AG10803 (cell line): Measurements from ENCODE around the gene EPAS1.

Experiments used
- DNase-seq: peaks from one replicate; pipeline ENCODE4 v3.0.0; 2010; ENCODE audit warnings: low read depth
- H3K4me3 ChIP-seq: 2 replicates; pipeline ENCODE4 v1.5.1; 2011; ENCODE audit warnings: mild to moderate bottlenecking, low read length, control low read depth
- TF ChIP-seq, protein P1 (sequence below): conservative IDR thresholded peaks from 2 replicates; pipeline ENCODE4 v1.5.1; 2011; ENCODE audit warnings: mild to moderate bottlenecking, low read length, control low read depth, inconsistent platforms

EPAS1 gene

DNA sequence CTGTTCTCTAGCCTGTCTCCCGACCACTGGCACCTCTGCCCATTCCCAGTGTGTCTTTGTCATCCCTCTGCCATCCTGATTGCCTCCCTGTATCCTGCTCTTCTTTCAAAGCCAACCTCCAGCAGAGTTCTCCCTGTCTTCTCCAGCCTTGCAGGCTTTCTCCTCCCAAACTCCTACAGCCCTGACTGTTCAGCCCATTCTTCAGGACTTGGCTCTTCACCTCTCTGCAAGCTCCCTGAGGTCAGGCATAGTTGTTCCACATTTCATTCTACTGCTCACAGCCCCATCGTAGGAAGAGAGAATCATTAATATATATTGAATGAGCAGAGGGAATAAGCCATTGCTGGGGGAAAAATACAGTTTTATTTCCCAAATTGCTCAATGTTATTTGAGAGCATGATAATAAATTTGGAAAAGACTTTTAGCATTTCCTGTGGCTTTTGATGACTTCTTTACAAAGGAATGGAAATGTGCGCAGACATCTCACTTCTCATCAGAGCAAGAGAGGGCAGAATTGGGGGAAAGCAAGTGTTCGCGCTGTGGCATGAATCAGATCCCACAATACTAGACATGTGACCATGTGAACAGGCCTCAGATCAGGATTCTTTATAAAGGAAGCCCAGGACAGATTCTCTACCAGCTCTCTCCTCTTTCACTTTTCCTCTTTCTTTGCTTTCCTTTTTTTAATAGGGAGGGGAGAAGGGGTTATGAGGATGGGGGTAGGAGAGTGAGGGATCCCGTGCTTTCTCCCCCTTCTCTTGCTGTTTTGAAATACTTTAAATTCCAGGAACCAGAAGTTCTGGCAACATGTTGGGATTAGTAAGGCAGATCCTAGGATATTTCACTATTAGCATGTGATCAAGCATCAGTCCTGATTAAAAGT lies 37.4 kb downstream of the EPAS1 start:
- H3K4me3 ChIP-seq = peak overlapping the region; percentile 55
- peak; percentile 99 for DNase-seq
- TF ChIP-seq, protein P1, sequence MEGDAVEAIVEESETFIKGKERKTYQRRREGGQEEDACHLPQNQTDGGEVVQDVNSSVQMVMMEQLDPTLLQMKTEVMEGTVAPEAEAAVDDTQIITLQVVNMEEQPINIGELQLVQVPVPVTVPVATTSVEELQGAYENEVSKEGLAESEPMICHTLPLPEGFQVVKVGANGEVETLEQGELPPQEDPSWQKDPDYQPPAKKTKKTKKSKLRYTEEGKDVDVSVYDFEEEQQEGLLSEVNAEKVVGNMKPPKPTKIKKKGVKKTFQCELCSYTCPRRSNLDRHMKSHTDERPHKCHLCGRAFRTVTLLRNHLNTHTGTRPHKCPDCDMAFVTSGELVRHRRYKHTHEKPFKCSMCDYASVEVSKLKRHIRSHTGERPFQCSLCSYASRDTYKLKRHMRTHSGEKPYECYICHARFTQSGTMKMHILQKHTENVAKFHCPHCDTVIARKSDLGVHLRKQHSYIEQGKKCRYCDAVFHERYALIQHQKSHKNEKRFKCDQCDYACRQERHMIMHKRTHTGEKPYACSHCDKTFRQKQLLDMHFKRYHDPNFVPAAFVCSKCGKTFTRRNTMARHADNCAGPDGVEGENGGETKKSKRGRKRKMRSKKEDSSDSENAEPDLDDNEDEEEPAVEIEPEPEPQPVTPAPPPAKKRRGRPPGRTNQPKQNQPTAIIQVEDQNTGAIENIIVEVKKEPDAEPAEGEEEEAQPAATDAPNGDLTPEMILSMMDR = no peak

DNA sequence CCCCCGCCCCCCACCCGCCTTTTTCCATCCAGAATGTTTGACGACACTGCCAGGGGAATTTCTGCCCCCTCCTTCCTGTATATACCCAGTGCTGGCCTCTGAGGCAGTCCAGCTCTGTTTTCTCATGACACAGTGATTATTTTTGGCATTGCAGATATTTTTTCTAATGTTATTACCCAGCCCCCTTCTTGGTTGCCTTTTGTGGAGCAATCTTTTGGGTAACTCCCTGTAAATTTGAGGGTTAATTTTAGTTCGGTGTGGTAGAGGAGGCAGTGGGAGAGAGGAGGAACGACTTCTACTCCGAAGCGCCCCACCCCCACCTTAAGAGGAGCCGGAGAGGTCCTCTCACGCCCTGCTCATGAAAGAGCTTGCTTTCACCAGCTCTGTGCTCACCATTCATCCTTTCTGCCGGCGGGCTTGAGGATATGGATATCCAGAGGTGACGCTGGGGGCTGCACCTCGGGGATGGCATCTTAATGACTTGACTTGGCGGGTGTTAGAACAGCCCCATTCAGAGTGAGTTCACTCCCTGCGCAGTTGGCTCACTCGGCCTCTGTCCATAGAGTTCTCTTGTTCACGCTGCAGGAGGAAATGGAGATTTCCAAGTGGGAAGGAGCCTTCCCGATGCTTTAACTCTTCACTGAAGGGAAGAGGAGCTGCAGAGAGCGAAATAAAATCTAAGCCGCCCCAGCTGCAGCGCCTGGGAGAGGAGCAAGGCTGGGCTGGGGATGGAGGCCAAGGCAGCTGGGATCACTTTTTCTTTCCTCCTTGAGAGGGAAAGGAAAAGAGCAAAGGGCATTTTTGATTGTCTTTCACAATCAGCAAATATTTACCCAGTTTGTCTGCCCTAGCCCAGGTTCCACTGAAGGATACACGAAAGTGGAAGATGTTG lies 38.4 kb downstream of the EPAS1 start:
- TF ChIP-seq, protein P1 = no peak
- DNase-seq = peak; percentile 83
- H3K4me3 ChIP-seq = peak overlapping the region; percentile 55

DNA sequence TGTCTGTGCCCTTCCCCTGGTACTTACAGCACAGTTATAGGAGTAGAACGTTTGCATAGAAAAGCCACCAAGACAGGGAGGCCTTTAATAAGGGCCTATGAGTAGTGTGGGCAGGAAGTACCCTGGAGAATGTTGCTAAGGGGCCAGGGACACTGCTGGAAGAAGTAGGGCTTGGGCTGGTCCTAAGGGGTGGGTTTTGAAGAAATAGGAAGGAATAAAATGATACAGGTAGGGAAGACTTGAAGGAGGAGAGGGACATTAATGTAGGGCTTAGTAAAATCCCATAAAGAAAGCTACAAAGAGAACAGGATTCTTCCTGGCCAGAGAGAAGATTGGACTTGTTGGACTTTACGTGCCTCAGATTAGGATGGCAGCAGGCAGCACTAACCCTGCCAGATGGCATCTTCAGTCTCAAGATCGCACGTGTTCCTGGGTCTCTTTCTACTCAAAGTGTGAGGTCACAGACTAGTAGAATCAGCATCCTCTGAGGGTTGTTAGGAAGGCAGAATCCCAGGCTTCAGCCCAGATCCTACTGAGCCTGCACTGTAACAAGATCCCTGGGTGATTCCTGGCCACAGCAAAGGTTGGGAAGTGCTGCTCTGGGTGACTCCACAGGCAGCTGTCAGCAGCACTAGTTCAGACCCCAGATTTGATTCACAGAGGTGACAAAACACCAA lies 39.2 kb downstream of the EPAS1 start:
- peak; percentile 75 for DNase-seq
- TF ChIP-seq, protein P1 = no peak
- peak overlapping the region; percentile 55 for H3K4me3 ChIP-seq

DNA sequence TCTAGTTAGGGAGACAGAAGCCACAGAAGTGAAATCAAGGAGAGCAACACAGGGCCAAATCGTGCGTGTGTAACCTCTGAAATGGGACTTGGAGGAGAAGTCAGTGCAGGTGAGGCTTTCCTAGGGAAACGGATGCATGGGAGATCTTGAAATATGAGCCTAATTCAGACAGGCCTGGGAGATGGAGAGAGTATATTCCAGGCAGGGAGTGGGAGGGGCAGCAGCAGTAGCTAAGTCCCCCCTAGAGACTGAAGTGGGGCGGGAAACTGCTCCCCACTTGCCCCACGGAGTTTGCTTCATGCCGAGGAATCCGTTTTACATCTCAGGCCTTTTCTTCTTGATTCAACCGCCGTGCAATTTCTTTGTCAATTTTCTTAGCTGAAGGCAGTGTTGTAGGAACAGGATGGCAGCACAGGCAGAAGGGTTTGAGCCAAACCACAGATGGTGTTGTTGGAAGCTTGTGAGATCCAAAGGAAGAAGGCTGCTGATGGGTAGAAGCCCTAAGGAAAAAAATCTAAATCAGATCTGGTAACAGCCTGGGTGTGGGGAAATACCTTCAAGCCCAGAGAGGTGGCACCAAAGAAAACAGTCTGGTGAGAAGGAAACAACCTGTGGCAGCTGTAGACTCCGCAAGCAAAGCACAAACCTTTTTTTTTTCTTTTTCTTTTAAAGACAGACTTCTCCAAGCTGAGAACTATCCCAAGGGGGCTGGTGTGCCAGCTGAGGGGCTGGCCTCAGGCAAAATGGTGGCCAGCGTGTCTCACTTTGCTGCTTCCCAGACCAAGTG lies 40.2 kb downstream of the EPAS1 start:
- no peak overlapping the region for H3K4me3 ChIP-seq
- TF ChIP-seq, protein P1 = no peak
- DNase-seq = peak; percentile 72

DNA sequence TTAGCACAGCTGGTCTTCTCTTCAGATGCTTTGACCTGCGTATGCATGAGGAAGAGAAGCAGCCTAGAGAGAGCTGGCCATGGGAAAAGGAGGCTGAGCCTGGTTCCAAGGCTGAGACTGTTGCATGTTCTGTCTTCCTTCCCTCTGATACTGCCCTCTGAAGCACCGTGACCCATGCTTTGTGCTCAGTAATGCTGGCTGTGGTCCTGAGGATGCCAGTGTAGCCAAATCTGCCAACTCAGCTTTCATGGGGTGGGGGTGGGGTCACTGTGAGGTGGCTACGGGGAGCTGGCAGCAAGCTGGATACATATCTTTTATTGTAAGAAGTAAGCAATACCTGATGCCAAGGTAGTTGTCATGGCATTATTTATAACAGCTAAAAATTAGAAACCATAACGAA lies 41.5 kb downstream of the EPAS1 start:
- TF ChIP-seq, protein P1 = no peak
- DNase-seq = no peak
- no peak overlapping the region for H3K4me3 ChIP-seq

DNA sequence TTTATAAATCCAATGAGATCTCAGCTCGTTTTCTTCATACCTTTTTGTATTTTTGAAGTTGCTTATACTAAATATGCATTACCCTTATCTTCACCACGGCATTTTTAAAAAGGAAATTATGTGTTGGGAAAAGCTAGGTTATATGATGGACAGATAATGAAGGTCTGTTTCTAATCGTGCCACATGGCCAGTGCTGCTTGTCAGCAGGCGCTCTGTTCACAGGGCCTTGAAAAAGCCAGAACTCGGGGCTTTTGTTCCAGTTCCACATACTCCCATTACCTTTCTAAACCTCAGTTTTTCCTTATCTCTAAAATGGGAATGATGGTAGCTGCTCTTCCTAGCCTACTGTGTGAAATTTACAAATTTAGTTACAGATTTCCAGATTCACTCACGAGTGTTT lies 42.0 kb downstream of the EPAS1 start:
- H3K4me3 ChIP-seq = no peak overlapping the region
- TF ChIP-seq, protein P1 = no peak
- DNase-seq = no peak
